Stimulated activated CD4-positive, alpha-beta T cell treated with anti-CD3 and anti-CD28 coated beads, Interleukin-15, amount 100 ng/mL, for 48 hours (primary cell): ENCODE results near the gene MSANTD1.

Source experiments
- DNase-seq, 2 donors: peaks; one replicate each; pipeline ENCODE4 v3.0.0-alpha.2; 2020; ENCODE audit warnings: low read depth in 2 of 2

MSANTD1 gene

DNA sequence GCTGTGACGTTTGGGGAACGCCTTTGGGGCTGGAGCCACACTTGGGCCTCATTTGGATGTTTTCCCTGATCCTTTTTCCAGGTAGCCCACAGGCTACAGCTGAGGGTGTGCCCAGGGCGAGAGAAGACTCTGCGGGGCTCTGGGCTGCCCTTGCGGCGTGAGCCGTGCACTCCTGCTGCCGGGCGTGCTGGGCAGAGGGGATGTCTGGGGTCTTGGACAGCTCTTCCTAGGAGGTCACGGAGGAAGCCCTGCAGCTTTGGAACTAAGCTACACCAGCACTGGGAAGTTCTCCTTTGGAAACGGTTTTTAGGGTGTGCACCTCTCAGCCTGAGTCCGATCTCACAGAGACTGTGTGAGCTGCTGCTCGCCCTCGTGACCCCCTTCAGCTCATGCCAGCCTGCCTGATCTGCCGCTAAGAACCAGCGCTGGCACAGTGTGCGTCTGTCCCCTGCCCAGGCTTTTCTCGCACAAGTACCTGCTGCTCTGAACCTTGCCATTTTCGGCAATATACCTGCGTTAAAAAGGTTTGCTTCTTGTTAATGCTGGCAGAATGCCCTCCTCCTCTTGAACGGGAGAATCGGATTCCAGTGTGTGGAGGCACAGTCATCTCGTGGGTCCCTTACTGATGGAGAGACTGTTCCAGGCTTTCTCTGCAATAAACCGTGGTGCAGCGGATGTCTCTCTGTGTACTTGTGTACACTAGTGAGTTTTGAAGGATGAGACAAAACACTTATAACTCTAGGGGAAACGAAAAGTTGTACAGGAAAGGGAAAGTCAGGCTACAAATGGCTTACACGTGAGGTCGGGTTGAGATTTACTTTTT lies 14.3 kb downstream of the MSANTD1 start:
- DNase-seq = no peak

DNA sequence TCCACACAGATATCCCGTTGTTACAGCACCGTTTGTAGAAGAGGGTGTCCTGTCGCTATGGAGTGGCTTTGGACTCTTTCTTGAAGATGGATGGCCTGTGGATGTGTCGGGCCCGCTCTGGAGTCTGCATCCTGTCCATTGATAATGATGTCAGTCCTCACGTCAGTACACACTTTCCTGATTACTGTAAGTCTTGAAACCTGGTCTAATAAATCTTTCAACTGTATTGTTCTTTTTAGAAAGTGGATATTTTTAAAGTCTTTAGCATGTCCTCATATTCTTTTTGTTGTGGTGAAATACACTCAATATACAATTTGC lies 14.9 kb downstream of the MSANTD1 start:
- no peak for DNase-seq

DNA sequence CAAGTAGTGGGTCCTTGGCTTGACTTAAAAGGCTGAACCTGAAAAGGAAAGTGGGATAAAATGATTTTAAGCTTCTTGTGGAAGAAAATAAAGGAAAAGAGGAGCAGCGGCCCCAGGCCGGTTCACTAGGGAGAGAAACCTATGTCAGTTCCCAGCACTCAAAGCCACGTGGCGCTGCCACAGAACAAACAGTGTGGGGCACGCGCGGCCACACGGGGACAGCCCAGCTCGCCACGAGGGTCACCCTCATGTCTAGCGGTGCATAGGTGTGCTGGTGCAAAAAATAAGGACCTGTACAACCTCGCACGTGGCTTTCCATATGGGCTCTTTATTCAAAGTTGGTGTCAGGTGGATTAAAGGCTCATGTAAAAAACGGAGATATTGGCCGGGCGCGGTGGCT lies 17.1 kb downstream of the MSANTD1 start:
- no peak for DNase-seq

DNA sequence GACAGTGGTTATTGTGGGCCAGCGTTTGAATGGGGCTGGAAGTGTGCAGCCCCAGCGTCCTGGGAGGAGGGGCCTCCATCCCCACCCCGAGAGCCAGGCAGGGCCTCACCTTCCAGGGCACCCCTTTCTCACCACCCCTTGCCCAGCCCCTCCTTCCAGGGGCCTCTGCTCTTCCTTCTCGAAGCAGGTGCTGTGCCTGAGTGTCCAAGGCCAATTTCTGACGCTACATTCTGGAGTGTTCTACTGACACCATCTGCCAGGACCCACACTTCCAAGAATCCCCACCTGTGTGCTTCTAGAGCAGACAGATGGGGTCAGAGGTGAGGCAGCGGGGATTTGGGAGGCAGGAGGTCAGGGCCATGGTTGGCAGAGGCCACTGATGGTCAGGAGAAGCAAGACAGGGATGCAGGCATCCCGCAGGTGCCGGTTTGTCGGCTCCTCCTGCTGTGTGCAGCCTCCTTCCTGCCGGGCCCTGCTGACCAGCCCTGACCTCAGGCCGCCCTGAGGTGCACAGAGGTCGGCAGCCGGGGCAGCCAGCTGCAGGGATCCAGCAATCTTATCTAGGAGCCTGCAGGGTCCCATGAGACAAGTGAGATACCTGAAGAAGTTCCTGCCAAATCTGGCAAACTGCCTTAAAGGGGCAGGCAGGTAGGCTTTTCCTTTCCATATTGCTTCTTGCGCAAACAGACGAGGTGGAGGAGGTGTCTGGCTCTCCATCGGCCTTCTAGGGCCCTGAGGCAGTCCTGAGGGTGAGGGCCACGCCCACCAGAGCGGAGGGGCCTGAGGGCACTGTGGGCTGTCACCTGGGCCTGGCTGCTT lies 18.8 kb downstream of the MSANTD1 start:
- no peak for DNase-seq

DNA sequence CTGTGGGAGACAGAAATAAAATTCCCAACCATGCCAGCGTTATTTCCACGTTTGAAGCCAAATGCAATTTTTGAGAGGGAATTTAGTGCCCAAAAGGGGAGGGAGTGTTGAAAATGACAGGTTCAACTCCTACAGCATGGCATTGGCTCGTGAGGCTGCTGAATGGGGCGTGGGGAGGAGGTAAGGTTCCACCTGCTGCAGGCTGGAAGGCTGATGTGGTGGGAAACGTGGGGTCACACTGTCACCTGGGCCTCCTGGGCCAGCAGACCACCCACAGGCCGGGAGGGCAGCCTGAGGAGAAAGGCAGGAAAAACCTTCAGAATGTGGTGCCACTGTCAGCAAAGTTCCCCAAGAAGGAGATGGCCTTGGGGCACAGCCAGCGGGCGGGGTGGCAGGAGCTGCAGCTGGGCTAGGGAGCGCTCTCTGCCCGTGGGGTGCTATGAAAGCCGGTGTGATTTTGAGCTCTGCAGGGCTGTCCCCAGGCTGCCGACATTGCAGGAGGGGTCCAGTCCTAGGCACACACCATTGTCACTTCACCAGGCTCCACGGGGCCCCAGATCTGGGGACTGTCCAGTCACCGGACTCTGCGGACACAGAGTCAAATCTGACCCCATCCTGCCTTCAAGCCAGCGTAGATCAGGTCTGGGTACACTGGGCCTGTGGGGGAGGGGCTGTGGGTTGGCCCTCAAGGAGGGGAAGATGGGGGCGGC lies 19.6 kb downstream of the MSANTD1 start:
- DNase-seq = no peak

DNA sequence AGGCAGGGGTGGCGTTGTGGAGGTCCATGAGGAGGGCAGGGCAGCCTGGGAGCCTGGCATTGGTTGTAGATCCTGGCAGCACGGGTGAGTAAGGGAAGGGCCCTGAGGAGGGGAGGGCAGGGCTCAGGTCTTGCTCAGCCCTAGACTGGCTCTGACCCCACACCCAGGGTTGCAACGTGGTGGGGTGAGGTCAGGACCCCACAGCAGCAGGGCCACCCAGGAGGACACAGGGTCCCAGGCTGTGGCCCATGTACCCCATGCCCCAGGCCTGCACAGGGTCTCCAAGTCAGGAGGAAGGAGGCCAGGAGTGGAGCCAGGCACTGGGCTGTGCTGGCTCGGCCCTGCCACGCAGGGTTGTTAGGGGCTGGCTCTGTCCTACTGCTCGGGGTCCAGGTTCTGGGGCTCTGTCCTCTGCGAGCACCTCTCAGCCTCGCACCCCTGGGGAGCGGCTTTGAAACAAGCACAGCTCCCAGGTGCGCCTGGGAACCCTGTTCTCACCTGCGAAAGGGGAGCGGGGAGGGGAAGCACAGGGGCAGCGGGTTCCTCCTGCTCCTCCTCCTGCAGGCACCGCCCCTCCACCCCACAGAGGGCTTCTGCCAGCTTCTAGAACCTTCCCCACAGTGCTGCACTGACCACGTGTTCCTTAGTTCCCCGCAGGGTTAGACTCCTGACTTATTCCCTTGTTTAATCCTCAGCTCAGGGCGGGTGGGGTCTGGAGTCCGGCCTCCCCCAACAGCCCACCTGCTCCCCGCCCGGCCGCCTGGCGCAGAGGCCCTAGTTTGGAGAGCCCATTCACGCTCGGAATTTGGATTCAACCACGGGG lies 20.4 kb downstream of the MSANTD1 start:
- DNase-seq = no peak

DNA sequence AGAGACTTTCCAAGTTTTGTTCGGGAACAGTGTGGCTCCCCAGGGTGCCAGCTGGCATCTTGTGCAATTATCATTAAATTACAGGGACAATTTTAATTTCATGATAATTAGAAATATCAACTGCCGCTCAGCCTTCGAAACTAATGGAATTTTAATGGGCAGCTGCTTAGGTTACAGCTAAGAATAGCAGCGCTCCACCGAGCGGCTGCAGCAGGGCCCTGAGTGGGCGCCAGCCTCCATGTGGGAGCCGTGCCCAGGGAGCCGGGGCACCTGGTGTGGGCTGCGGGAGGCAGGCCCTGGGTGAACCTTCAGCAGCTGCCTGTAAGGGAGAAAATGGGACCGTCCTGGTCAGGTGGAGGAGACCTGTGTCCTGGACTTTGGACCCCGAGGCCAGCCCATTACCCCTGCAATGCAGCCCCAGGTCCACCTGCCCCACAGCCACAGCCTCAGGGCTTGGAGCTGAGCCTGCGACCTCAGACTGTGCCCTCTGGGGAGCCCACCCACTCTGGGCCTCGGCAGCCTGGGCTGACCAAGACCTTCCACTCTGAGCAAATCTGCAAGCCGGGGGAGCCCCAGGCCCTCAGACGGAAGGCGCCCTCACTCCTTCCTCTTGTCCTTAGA lies 21.1 kb downstream of the MSANTD1 start:
- DNase-seq = no peak

DNA sequence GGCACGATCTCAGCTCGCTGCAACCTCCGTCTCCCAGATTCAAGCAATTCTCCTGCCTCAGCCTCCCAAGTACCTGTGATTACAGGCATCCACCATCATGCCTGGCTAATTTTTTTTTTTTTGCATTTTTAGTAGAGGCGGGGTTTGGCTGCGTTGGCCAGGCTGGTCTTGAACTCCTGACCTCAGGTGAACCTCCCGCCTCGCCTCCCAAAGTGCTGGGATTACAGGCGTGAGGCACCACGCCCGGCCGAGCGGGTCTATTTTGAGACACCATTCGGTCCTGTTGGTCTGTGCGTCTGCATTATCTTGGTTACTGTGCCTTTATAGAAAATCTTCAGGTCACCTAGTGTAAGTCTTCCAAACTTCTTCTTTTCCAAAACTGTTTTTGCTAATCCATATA lies 22.2 kb downstream of the MSANTD1 start:
- no peak for DNase-seq

DNA sequence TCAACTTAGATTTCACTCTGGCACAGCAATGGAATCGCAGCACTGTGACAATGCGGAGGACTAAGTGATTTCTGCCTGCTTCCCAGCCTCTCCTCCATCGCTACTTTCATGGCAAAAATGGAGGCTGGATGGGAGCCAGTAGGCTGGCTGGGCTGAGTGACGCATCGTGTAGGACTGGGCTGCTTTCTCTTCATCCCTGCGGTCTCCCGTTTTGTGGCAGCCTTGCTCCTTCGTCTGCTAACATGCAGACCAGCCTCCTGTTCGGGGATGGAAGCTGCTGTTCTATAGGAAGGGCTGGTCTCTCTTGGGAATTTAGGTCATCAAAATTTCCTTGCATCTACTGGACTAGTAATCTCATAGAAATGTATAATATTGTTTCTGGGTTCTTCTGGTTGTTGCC lies 28.0 kb downstream of the MSANTD1 start:
- no peak for DNase-seq

DNA sequence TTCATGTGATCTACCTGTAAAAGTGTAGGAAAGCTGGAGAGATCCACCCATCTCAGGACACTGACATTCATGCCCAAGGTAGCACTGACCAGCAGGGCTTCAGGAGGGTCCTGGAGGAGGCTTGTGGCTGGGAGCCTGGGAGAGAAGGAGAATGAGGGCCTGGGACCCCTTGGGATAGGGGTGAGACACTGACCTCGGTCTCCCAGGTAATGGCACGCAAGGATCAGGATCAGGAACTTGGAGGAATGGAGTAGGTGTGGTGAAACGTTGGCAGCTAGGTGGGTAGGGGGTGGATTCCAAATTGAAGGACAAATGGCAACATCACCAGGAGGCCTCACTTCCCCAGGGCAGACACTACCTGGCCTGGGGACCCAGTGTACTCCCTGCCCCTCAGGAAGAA lies 31.5 kb downstream of the MSANTD1 start:
- DNase-seq = no peak

DNA sequence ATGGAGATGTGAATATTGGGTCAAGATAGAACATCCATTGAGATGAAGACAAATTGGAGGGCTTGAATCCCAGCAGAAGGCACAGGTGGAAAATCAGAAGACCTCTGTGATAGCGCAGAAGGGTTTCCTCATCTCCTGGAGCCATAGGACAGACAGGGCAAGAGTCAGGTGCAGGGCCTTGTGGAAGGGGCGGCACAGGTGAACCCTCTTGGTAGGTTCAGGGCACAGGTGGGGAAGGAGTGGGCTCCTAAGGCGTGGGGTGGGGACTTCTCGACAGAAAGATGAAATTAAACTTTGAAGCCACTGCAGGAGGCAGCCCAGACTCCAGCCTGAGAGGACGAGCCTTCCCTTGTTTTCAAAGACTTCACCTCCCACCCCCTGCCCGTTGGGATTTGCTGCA lies 34.5 kb downstream of the MSANTD1 start:
- DNase-seq = no peak

DNA sequence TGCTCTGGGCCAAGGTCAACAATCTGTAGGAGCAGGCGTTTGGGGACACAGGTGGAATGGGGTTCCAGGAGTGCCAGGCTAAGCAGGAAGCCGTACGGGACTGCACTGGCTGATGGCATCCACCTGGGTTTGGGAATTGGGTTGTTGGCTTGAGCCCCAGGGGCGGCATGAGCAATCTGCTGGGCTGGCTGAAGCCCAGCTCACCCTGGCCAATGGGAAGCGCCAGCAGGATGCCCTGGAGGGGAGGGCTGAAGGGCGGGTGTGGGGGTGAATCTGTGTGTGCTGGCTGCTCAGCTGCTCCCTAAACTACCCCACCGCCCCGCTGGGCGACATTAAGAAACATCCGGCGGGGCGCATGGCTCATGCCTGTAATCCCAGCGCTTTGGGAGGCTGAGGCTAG lies 35.0 kb downstream of the MSANTD1 start:
- no peak for DNase-seq

DNA sequence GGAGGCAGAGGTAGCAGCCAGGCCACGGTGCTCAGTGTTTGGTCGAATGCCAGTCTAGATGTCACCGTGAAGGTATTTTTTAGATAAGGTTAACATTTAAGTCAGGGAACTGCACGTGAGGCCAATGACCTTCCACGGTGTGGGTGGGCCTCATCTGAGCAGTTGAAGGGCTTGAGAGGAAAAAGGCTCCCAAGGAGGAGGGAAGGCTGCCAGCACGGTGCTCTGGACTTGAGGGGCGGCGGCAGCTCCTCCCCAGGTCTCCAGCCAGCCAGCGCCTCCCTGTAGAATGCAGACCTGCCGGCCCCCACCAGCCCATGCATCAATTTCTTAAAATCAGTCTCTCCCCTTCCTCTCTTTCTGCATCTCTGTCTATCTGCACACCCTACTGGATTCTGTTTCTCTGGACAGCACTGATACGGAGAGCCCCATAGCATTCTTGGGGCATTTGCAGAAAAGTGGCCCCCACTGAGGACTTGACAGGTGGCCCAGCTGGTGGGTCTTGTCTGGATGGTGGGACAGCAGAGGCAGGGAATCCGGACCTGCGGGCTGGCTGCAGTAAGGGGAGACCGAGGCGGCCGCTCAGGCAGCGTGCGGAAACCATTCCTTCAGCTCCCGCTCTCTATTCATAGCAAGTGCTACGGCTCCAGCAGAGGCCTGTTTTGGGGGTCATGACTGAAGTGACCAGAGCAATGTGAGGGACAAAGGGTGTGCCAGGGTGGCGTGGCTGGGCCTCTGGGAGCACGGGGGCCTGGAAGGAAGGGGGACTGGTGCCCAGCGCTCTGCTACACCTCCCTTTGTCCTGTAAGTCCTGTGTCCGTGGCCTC lies 36.0 kb downstream of the MSANTD1 start:
- DNase-seq = no peak

DNA sequence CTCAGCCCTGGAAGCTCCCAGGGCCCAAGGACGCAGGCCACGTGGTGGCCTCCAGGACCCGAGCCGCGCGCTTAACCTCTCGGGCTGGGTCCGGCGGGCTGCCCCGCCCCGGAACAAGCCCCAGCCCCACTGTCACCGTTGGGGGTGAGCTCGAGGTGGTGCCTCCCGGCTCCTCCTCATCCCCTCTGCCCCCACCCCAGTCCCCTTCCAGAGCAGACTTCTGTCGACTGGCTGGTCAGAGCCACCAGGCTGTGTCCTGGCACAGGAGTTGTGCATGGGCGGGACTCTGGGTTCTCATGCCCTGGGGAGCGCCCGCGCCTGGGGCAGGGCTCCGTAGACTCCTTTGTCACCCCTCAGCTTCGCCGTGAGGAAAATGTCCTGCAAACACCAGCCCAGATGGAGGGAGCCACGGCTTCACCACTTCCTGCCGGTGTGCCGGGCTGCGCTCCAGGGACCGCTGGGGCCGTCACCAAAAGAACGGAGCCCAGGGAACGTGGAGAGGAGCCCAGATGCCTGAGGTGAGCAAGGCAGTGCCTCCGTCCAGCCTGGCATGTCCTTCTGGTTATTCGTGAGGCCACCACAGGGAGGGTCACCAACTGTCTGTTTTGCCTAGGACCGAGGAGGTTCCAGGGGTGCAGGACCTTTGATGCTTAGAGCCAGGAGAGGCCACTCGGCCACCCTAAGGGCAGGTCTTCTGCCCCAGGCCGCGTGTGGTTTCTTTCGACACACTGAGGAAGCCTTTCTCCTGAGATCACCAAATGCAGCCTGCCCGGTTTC lies 36.8 kb downstream of the MSANTD1 start:
- no peak for DNase-seq

DNA sequence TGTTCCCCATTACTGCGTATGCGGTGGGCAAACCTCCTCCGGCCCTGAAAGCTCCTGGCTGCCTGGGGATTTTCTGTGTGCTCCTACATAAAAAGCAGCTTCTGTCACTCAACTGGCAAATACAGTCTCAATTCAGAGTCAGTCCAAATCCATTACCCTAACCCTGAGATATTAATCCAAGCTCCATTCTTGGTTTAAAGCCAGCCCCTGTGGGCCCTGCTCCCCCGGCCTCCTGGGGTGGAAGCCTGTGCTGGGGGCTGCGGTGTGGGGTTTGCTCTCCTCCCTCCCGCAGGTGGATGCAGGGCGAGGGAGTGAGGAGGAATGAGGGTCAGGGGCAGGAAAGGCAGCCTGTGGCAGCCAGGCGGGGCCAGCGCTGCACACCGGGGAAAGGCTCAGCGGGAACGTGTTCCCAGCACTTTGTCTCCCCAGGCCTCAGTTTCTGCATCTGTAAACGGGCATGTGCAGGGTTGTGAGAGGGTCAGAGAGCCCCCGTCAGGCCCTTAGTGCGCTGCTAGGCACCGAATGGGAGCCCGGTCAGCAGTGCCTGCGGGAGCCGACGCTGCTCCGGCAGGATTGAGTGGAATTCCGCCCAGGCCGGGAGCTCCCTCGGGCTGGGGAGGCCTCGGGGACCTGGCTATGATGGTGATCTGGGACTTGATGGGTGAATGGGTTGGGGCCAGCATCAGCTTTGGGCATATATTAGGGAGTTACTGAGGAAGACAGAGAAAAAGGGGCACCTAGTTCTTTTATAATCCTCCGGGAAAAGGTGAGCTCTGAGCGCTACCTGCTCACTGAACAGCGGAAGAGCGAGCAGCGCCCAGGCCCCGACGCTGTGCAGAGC lies 37.6 kb downstream of the MSANTD1 start:
- no peak for DNase-seq

DNA sequence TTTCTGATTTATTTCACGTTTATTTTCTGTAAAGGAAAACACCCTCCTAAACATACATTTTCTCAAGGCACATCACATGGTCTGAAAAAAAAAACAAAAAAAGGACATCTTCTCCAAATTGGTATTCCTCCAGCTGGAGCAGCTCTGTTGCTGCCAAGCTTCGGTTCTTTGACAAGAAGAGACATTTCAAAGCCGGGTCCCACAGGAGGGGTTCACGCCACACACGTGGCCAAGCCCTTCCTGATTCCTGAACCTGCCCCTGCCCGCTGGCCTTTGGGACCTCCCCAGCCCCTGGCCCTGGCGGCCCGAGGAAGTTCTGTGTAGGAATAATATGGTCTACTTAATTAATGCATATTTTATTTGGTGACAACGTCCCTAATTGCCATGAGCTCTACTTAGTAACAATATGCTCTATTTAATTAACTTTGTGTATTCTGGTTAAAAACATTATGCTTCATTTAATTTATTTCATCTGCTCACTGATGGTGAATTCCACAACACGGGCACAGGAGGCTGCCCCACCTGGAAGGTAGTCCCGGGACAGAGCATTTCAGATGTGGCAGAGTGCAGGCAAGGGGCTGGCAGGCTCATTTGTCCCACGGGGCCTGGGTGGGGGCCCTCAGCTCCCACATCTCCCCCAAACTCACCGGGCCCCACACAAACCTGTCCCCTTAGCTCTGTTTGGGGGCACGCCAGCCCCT lies 38.5 kb downstream of the MSANTD1 start:
- DNase-seq = no peak

DNA sequence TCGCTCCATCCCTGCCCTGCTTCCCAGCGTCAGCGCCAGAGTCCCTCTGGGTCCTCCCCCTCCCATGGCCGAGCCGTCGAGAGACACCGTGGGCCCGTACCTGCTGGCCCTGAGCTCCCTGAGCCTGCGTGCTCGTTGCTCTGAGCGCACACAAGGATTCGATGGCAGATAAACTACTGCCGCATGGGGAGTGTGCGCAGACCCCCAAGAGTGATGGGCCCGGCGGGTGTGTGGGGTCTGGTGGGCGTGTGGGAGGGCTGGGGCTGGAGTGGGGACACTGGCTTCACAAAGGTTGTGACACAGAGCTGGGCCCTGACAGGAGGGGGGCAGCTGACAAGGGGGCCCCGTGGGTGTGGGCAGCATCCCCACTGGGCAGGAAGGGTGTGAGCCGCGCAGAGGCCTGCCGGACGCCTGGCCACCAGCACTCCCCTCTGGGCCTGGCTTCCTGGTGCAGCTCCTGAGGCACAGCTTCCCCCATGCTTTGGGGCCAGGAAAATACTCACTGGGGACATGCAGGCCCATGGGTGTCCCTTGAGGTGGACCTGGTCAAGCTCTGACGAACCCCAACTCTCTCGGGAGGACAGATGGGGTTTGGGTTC lies 39.1 kb downstream of the MSANTD1 start:
- DNase-seq = no peak
